Kidney glomerular epithelial cell (primary cell): ENCODE results near the gene RSPO4.
A peak's percentile ranks its signal among the peaks of the same experiment; 100 is the strongest.

ENCODE experiments used
- DNase-seq: peaks from one replicate; lab custom pipeline; 2025; lab: John Stamatoyannopoulos, UW

RSPO4 gene

GRCh38 chr20:967796-968742, 34.0 kb downstream of the RSPO4 start:
- DNase-seq: no peak

- no peak for DNase-seq
Observed at GRCh38 chr20:965956-966355, 36.2 kb downstream of the RSPO4 start.

GRCh38 chr20:963795-964194, 38.3 kb downstream of the RSPO4 start:
- DNase-seq: no peak

- no peak for DNase-seq
Observed at GRCh38 chr20:962683-963082, 39.4 kb downstream of the RSPO4 start.

DNA sequence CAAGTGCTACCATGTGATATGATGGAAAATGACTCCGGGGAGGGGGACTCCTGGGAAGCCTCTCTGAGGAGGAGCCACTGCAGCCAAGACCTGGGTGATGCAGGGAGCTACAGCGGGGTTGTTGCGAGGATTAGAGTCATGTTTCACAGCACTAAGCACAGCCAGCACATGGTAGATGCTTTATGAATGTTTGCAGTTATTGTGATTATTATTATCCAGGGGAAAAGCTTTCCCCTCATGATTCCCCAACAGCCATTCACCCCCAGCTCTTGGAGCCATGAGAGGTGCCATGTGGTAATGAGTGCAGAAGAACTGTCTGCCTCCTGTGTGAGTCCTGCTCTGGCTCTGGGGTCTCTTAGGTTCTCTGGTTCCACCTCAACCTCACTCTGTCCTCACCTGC, 39.9 kb downstream of the RSPO4 start:
- DNase-seq: no peak

DNA sequence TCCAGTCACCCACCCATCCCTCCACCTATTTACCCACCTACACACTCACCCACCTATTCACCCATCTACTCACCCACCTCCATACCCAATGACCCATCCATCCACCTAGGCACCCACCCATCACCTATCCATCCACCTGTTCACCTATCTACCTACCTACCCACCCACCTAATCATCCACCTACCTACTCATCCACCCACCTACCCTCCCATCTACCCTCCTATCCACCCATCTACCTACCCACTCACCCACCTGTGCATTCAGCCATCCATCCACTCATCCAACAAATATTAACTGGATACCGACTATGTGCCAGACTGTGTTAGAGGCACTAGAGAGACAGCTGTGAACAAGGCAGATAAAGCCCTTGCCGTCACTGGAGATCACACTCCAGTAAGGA, 40.3 kb downstream of the RSPO4 start:
- DNase-seq: no peak

DNA sequence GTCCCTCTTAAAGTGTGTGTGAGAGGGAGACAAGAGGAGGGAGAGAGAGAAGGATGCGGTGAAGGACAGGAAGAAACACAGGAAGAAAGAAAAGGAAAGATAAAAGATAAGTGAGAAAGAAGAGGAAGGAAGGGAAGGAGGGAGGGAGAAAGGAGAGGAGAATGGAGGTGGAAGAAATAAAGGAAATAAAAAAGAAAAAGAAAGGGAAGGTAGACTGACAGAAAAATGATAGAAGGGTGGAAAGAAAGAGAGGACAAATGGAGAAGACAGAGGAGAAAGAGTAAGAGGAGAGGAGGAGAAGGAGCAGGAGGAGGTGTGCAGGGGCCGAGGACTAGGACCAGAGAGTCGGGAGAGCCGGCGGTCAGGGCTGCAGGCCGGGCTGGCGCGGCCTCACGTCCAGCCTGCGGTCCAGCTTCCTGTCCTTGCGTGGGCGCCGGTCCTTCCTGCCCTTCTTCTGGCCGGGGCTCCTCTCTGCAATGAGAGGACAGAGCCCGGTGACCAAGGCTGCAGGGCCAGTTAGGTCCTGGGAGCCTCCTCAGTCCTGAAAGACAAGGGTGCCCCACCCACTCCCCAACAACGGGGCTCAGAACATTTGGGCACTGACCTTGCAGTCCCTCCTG, 42.0 kb downstream of the RSPO4 start:
- no peak for DNase-seq

- no peak for DNase-seq
Observed at GRCh38 chr20:958936-959815, 42.9 kb downstream of the RSPO4 start.

- DNase-seq: no peak
Observed at GRCh38 chr20:957544-957943, 44.6 kb downstream of the RSPO4 start.

DNA sequence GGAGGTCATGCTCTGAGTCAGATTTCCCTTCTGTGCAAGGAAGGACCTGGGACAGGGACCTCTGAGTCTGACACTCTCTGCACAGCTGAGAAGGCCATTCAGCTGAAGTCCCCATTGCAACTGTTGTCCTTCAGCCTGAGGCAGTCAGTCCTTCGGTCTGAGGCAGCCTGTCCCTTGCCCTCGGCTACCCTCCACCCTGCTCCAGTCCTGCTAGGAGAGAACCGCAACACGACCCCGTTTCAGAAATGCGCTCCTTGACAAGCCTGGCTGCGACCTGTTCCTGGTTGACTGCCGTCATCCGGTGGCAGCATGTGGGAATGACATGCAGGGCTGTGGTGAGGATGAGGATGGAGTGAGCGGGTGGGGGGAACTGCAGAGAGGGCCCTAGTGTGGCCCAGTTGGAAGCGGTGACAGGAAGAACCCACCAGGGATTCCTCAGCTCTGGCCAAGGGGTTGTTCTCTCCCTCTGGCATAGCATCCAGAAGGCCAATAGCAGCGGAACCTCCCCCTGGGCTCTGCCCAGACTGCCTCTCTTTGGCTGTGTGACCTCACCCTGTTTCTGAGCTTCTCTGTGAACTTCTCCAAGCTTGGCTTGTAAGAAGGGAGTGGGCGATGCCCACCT, 45.7 kb downstream of the RSPO4 start:
- peak; percentile 24 for DNase-seq

GRCh38 chr20:955656-956055, 46.5 kb downstream of the RSPO4 start:
- no peak for DNase-seq

GRCh38 chr20:955111-955510, 47.0 kb downstream of the RSPO4 start:
- DNase-seq: no peak

- no peak for DNase-seq
Observed at GRCh38 chr20:953742-954141, 48.4 kb downstream of the RSPO4 start.

- no peak for DNase-seq
Observed at GRCh38 chr20:952196-952795, 49.8 kb downstream of the RSPO4 start.

DNA sequence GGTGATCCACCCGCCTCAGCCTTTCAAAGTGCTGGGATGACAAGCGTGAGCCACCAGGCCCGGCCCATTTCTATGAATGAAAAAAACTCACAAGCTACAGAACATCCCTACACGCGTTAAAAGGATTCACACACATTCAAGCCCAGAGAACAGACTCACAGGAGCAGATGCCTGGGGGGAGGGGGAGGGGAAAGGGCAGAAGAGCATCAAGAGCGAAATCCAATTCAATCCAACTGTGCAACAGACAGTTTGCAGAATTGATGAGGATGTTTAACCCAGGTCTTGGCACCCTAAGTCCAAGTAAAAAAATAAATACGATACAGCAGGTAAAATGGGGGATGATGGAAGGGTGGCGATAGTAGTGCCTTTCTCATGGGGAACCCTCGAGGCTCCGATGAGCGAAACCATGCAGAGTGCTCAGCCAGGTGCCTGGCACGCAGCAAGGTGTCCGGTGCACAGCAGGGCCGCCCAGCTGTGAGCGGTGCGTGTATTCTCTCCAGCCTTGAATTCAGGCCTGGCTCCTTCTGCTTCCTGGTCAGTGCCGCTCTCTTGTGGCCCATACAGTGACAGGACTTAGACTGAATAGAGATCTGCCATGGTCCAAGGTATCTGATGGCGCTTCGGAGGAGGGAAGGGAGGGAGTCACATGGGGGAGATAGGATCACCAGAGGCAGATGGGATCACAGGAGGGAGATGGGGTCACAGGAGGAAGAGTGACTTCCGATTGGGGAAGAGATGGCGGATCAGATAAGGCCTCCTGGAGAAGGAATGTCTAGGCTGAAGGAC, 50.5 kb downstream of the RSPO4 start:
- no peak for DNase-seq

DNA sequence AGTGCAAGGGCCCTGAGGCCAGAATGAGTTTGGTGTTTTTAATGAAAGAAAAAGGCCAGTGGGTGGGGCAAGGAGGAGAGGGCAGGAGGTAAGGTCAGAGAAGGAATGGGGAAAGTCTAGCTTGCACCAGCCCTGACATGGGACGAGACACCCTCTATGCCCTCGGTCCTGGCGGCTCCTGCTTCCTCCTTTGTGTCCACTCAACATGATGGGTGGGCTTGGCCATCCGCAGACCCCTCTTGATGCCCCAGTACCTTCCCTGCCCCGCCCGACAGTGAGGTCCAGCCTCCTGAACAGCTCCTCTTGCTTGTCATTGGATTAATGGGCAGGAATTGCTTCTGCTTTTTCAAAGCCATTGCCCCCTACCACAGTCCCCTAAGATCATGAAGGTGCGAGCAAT, 52.4 kb downstream of the RSPO4 start:
- DNase-seq: no peak

GRCh38 chr20:946826-947225, 55.3 kb downstream of the RSPO4 start:
- no peak for DNase-seq

- DNase-seq: no peak
Observed at GRCh38 chr20:945841-946240, 56.3 kb downstream of the RSPO4 start.

DNA sequence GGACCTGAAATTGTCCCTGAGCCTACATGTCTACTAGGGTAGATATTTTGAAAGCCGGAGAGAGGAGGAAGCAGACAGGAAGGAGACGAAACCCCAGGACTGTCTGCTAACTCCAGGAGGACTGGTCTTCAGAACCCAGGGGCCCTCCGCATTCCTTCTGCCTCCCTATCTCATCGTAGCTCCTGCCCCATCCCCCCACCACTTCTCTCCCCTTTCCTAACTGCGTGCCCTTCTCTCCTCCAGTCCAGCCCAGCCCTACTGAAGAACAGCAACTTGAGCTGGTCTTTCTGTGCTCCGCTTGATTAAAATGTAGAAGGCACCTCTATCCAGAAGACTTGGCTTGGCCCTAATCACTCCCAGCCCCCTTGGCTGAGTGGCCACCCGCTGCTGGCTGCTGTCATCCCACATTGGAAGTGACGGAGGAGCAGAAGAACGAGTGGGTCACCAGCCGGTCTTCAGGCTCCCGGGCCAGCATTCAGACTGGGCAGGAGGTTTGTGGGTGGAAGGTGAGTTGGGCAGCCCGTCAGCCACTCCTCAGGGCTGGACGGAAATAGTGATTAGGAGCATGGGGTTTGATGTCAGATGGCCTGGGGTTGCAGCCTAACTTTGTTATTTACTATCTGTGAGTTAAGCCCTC, 57.2 kb downstream of the RSPO4 start:
- no peak for DNase-seq

DNA sequence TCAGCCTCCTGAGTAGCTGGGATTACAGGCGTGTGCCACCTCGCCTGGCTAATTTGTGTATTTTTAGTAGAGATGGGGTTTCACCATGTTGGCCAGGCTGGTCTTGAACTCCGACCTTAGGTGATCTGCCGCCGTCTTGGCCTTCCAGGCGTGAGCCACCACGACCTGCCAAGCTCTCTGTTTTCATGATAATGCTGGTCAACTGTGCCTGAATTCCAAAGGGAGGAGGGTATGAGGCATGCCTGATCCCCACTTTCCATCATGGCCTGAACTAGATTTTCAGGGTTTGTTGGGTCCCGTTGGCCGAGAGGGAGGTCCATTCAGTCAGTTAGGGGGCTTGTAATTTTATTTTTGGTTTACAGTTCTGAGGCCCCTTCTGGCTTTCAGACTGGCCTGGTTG, 58.0 kb downstream of the RSPO4 start:
- DNase-seq: no peak
